Fibroblast of gingiva (primary cell): ENCODE data around the gene GPHN.
"Not testable (repeated sequence)": the region's sequence is repeated elsewhere in the genome, so short reads cannot be mapped to it uniquely, and the experiment has no call there.

Experiments used
- DNase-seq: peaks from one replicate; pipeline ENCODE4 v3.0.0-alpha.2; 2011; ENCODE audit warnings: low read depth

The GPHN gene

DNA sequence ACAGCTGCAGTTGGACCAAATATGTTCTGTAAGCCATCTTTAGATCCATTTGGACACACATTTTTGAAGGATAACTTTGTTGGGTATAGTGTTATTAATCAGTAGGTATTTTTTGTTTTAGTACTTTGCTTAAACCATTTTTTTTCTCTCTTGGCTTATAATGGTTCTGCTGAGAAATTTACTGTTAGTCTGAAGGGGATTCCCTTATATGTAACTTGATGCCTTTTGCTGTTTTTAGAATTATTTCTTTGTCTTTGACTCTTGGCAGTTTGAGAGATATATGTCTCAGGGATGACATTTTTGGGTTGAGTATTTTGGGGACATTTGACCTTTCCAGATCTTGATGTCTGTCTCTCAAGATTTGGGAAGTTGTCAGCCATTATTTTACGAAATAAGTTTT lies 169.8 kb downstream of the GPHN start:
- DNase-seq: no peak

GRCh38 chr14:66680216-66680615 lies 172.3 kb downstream of the GPHN start:
- no peak for DNase-seq

GRCh38 chr14:66696326-66696725 lies 188.4 kb downstream of the GPHN start:
- DNase-seq: no peak

GRCh38 chr14:66698503-66698902 lies 190.6 kb downstream of the GPHN start:
- no peak for DNase-seq

DNA sequence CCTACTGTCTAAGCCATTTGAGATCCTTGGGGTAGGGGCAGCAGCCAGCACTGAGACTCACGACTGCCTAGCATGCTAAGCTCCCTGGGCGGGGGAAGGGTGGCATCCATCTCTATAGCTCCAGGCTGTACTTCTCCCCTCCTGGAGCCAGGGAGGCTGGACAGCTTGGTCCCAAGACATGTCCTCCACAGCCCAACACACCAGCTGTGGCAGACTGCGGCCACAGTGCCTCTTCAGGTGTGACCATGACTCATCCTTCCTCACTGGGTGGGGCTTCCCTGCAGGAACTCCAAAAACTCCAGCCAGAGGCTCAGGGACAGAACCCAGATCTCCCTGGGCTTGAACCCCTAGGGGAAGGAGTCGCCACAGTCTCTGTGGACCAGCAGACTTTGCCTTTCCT lies 193.9 kb downstream of the GPHN start:
- DNase-seq: no peak

- no peak for DNase-seq
These were observed 200.3 kb downstream of the GPHN start for GRCh38 chr14:66708267-66708666.

DNA sequence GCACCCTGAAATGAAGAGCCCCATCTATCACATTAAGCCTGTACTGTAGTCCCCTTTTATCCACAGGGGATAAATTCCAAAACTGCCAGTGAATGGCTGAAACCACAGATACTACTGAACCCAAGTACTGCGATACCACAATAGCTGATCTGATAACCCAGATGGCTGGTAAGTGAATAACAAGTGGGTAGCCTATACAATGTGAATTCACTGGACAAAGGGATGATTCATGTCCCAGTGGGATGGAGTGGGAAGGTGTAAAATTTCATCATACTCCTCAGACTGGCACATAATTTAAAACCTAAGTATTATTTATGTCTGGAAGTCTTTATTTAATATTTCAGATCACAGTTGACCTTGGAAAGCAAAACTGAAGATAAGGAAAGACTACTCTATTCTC lies 201.3 kb downstream of the GPHN start:
- no peak for DNase-seq

DNA sequence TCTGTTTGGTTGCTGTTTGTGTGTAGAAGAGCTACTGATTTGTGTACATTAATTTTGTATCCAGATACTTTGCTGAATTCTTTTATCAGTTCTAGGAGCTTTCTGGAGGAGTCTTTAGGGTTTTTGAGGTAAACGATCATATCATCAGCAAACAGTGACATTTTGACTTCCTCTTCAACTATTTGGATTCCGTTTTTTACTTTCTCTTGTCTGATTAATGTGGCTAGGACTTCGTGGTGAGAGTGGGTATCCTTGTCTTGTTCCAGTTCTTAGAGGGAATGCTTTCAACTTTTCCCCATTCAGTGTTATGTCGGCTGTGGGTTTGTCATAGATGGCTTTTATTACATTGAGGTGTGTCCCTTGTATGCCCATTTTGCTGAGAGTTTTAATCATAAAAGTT lies 206.3 kb downstream of the GPHN start:
- DNase-seq: not testable (repeated sequence)

DNA sequence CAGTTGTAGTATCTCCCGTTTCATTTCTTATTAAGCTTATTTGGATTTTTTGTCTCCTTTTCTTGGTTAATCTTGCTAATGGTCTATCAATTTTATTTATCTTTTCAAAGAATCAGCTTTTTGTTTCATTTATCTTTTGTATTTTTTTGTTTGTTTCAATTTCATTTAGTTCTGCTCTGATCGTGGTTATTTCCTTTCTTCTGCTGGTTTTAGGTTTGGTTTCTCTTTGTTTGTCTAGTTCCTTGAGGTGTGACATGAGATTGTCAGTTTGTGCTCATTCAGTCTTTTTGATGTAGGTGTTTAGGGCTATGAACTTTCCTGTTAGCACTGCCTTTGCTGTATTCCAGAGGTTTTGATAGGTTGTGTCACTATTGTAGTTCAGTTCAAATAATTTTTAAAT lies 207.4 kb downstream of the GPHN start:
- not testable (repeated sequence) for DNase-seq

- DNase-seq: no peak
These were observed 208.3 kb downstream of the GPHN start for GRCh38 chr14:66716227-66716626.

DNA sequence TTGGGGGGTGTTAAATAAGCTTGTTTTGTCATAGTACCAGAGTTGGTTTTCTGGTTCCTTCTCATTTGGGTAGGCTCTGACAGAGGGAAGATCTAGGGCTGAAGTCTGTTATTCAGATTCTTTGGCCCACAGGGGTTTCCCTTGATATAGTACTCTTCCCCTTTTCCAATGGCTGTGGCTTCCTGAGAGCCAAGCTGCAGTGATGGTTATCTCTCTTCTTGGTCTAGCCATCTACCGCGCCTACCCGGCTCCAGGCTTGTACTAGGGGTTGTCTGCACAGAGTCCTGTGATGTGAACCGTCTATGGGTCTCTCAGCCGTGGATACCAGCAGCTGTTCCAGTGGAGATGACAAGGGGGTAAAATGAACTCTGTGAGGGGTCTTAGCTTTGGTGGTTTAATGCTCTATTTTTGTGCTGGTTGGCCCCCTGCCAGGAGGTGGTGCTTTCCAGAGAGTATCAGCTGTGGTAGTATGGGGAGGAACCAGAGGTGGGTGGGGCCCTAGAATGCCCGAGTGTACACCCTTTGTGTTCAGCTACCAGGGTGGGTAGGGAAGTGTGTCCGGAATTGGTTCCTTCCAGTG lies 209.7 kb downstream of the GPHN start:
- DNase-seq: no peak

- no peak for DNase-seq
These were observed 217.0 kb downstream of the GPHN start for GRCh38 chr14:66724996-66725395.

DNA sequence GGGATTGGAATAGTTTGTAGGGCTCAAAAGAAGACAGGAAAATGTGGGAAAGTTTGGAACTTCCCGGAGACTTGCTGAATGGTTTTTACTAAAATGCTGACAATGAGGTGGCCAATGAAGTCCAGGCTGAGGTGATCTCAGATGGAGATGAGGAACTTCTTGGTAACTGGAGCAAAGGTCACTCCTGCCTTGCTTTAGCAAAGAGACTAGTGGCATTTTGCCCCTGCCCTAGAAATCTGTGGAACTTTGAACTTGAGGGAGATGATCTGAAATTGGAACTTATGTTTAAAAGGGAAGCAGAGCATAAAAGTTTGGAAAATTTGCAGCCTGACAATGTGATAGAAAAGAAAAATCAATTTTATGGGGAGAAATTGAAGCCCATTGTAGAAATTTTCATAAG lies 223.4 kb downstream of the GPHN start:
- not testable (repeated sequence) for DNase-seq

DNA sequence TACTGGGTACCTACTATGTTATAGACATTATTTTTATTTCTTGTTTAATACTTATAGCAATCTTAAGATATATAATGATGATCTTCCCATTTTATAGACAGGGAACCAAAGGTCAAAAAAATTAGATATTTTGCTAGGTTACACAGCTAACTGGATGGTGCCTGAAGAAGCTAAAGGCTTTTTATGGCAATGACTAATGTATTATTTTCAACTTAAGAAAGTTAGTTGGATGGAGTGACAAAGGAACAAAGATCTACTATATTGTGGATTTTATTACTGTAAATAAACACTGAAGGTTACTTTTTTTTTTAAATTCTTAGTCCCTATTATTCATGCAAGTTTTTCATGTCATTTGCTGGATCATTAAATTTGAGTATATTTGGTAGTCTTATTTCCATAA lies 227.9 kb downstream of the GPHN start:
- DNase-seq: no peak

DNA sequence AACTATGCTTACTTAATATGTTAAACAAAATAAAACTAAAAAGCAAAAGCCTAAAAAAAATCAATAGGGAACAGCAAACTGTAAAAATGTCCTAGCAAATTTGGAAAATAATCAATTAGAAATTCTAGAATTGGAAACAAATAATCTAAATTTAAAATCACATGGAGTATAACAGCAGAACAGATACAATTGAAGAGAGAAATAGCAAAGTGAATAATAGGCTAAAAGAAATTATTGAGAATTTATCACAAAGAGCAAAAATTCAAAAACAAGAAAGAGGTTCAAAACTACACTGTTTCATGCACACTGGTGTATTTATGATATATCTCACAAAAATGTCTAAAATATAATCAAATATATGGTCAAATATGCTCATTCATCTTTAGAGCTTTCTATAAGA lies 231.9 kb downstream of the GPHN start:
- DNase-seq: no peak

- DNase-seq: no peak
These were observed 237.1 kb downstream of the GPHN start for GRCh38 chr14:66745078-66745477.

- DNase-seq: peak; percentile 57
These were observed 238.5 kb downstream of the GPHN start for GRCh38 chr14:66746316-66747006.

DNA sequence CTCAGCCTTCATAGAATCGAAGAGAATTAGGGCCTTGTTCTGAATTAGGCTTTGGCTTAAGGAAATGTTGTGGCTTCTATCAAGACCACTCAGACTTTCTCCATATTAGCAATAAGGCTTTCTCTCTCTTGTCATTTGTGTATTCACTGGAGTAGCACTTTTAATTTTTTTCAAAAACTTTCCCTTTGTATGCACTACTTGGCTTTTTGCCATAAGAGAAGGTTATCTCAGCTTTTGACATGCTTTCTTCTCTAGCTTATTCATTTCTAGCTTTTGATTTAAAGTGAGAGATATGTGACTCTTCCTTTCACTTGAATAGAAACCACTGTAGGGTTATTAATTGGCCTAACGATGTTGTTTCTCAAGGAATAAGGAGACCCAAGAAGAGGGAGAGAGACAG lies 244.2 kb downstream of the GPHN start:
- DNase-seq: no peak

DNA sequence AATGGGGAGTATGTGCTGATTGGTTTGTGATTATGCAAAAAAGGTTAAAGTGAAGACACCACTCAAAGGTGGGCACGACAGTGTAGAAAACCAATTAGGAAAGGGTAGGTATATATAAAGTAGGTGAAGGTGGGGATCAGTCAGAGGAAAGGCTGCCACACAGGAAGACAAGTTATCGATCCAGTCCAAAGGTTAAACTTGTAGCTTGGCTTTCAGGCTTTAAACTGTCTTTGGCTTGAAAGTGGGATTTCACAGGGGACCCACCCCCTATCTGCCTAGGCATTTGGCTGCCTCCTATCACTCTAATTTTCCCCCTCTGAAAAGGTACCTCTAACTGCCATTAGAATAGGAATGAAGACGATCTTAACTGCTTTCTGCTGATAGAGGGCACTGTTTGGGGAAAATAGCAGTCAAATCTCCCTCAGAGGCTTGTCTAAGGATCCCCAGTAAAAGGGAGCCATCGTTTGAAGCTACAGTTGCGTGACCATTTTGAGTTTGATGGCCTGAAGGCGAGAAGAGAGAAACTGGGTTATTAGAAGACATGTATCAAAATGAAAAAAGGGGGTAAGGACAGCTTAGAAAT lies 250.2 kb downstream of the GPHN start:
- no peak for DNase-seq

DNA sequence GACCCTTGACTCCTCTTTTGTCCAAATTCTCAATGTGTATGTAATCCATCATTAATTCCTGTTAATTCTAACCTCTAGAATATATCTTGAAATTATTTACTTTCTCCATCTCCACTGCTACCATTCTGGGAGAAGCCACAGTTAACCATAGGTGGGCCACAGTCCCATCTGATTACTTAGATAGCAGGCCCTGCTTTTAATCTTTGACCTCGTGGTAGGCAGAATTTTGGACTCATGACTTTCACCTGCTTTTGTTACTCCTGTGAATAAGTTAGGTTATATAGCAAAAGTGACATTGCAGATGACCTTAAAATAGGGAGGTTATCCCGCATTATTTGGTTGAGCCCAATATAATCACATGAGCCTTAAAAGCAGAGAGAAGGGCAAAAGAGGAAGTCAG lies 264.2 kb downstream of the GPHN start:
- DNase-seq: no peak

- no peak for DNase-seq
These were observed 274.9 kb downstream of the GPHN start for GRCh38 chr14:66782853-66783252.

DNA sequence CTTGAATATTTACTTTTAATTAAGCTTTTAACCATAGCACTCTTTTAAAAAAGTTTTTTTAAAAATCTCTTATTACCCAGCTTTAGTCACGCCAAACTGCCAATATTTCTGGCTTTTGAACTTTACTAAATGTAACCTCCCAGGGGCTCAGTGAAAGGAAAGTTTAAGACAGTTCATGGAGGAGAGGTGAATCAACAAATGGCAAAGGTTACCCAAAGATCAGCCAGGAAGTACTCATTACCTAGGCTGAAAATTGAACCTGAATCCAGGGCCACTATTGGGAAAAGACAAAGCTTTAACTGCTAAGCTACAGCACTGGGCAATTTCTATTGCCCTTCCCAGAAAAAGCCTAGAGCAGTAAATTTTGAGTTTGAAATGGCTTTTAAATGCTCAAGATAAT lies 282.2 kb downstream of the GPHN start:
- no peak for DNase-seq

- no peak for DNase-seq
These were observed 295.0 kb downstream of the GPHN start for GRCh38 chr14:66802962-66803361.

DNA sequence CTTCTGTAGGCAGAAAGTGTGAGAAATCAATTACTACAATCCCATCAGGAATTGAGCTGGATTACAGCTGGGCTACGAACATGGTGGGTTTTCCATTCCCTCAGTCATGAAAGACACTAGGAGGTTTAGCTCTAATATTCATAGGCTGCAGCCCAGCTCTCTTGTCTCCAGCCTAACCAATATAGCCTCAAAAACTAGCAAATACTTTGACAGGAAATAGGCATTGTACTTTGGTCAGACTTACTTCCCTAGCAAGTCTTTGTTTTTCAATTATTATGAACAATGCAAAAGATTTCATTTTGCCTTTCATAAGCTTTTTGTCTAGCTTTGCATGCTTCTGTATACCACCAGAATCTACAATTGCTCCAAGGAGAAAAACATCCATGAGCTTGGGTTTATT lies 296.2 kb downstream of the GPHN start:
- DNase-seq: no peak
